Neural progenitor cell (in vitro differentiated cells): ENCODE measurements around the gene SP7. TPM values are rescaled to one million over a fixed set of nuclear protein-coding genes. Genes with fewer than 3 reads are reported as not detected.

Experiments used
- DNase-seq: peaks from one replicate; pipeline ENCODE4 v3.0.0-alpha.2; 2016; ENCODE audit warnings: low spot score
- H2AFZ ChIP-seq: fragments of 200-600 bp; sonication (generic); replicated peaks from 2 replicates; pipeline ENCODE4 v1.6.1; 2016; ENCODE audit warnings: antibody characterized with exemption
- H3F3A ChIP-seq: fragments of 200-600 bp; sonication (generic); 2 replicates; pipeline ENCODE4 v1.6.1; 2016; ENCODE audit warnings: antibody characterized with exemption, low read depth
- H3K27ac ChIP-seq: fragments of 200-600 bp; sonication (generic); 2 replicates; pipeline ENCODE4 v1.5.1; 2016; ENCODE audit warnings: mild to moderate bottlenecking
- H3K27me3 ChIP-seq: fragments of 200-600 bp; sonication (generic); 2 replicates; pipeline ENCODE4 v1.6.1; 2016; ENCODE audit warnings: mild to moderate bottlenecking, moderate library complexity
- H3K36me3 ChIP-seq: fragments of 200-600 bp; sonication (generic); 2 replicates; pipeline ENCODE4 v1.5.1; 2016
- H3K4me1 ChIP-seq: fragments of 200-600 bp; sonication (generic); 2 replicates; pipeline ENCODE4 v1.6.1; 2016; ENCODE audit warnings: mixed run types
- H3K4me2 ChIP-seq: fragments of 200-600 bp; sonication (generic); 2 replicates; pipeline ENCODE4 v1.6.1; 2016
- H3K4me3 ChIP-seq: fragments of 200-600 bp; sonication (generic); 2 replicates; pipeline ENCODE4 v1.5.1; 2016
- H3K79me2 ChIP-seq: fragments of 200-600 bp; sonication (generic); 2 replicates; pipeline ENCODE4 v1.6.1; 2016; ENCODE audit warnings: low read depth
- H3K9ac ChIP-seq: fragments of 200-600 bp; sonication (generic); 2 replicates; pipeline ENCODE4 v1.6.1; 2016
- H3K9me3 ChIP-seq: fragments of 200-600 bp; sonication (generic); 2 replicates; pipeline ENCODE4 v1.5.1; 2016; ENCODE audit warnings: low read depth
- H4K20me1 ChIP-seq: fragments of 200-600 bp; sonication (generic); 2 replicates; pipeline ENCODE4 v1.6.1; 2016; ENCODE audit warnings: low read depth
- H3K27ac Mint-ChIP-seq: 3 replicates; pipeline ENCODE4 v1.8.0; 2021; ENCODE audit warnings: mixed read lengths
- H3K27me3 Mint-ChIP-seq: 2 replicates; pipeline ENCODE4 v1.8.0; 2022; ENCODE audit warnings: low read depth, mild to moderate bottlenecking, inconsistent platforms, moderate library complexity, mixed read lengths; ENCODE audit not compliant: insufficient read depth
- H3K36me3 Mint-ChIP-seq: 3 replicates; pipeline ENCODE4 v1.8.0; 2021; ENCODE audit warnings: mixed read lengths
- H3K4me1 Mint-ChIP-seq: 3 replicates; pipeline ENCODE4 v1.8.0; 2021; ENCODE audit warnings: mixed read lengths
- H3K4me3 Mint-ChIP-seq: 3 replicates; pipeline ENCODE4 v1.8.0; 2021; ENCODE audit warnings: mild to moderate bottlenecking, moderate library complexity, mixed read lengths
- H3K9me3 Mint-ChIP-seq: 3 replicates; pipeline ENCODE4 v1.8.0; 2020; ENCODE audit warnings: mixed read lengths
- CTCF ChIP-seq: fragments of 200-600 bp; sonication (generic); IDR thresholded peaks from 2 replicates; pipeline ENCODE4 v1.5.1; 2017; ENCODE audit warnings: antibody characterized with exemption, mild to moderate bottlenecking
- EZH2 ChIP-seq: fragments of 200-600 bp; sonication (generic); IDR thresholded peaks from 2 replicates; pipeline ENCODE4 v1.6.1; 2017; ENCODE audit warnings: antibody characterized with exemption, mild to moderate bottlenecking, moderate library complexity
- EZH2phosphoT487 ChIP-seq: fragments of 200-600 bp; sonication (generic); IDR thresholded peaks from 2 replicates; pipeline ENCODE4 v1.6.1; 2017; ENCODE audit warnings: antibody characterized with exemption
- total RNA-seq: library from RNA; depleted of rRNA; stranded (reverse); fragments of >200 nt; gene quantifications from 2 replicates; pipeline ENCODE4 v1.2.3, GENCODE V29; 2015; ENCODE audit warnings: low replicate concordance

Gene SP7
- total RNA-seq, 1 donor from 2014 or later: 0.90 TPM

- H3K36me3 Mint-ChIP-seq: peaks cover 34% of the 10 kb centered on the region
Observed at GRCh38 chr12:53295891-53296219, 40.3 kb downstream of the SP7 start.

DNA sequence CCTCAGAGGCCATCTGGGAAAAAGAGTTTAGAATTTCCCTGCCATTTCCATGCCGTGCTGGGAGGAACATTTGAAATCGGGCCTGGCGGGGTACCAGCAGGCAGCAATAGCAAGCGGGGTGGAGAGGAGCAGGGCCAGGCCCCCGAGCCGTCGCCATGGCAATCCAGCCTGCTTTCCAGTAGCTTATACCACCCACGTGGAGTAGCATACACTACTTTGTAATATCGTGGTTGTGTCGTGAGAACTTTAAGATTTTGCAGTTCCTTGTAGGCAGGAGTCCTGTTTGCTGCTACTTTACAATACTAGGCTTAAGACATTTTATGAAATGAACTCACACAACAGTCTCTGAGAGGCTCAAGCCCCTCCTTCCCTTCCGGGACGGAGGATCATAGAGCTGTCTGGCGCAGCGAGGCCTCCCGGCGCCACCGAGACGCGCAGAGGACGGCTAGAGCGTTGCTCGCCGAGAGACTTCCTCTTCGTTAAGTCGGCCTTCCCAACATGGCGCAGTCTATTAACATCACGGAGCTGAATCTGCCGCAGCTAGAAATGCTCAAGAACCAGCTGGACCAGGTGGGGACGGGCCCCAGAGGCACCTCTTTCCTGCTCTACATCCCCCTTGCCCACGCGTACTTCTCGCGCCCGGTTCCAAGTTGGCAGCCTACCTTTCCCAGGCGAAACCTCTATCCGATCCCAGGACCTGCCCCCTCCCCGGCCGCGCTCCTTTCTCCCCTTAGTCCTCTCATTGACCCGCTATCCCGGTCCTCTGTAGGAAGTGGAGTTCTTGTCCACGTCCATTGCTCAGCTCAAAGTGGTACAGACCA is 40.9 kb downstream of the SP7 start, which contains the start of gene PFDN5:
Gene PFDN5, plus strand, starts transcription at position 473 of the 821 bp plus-strand sequence. Its CDS starts 26 bp downstream, at position 499.
- H3K9ac ChIP-seq: peak within 1 kb of the TSS; percentile 66
- peak within 1 kb of the TSS; percentile 98 for H3K27ac Mint-ChIP-seq
- H3K4me1 Mint-ChIP-seq: peaks cover 39% of the 10 kb centered on the region
- no peak for TF ChIP-seq EZH2
- TF ChIP-seq EZH2phosphoT487: no peak
- no peak for TF ChIP-seq CTCF
- peaks cover 3% of the 10 kb centered on the region for H4K20me1 ChIP-seq
- peak within 1 kb of the TSS; percentile 100 for H3K4me3 Mint-ChIP-seq
- H3K79me2 ChIP-seq: peaks cover 37% of the 10 kb centered on the region
- H3K27me3 Mint-ChIP-seq: peaks cover 8% of the 10 kb centered on the region
- H3F3A ChIP-seq: peaks cover 63% of the 10 kb centered on the region
- H3K4me3 ChIP-seq: peak within 1 kb of the TSS; percentile 71
- peaks cover 16% of the 10 kb centered on the region for H3K4me1 ChIP-seq
- H3K4me2 ChIP-seq: peak within 1 kb of the TSS; percentile 91
- no peaks in the 10 kb centered on the region for H3K9me3 Mint-ChIP-seq
- peaks cover 33% of the 10 kb centered on the region for H3K36me3 Mint-ChIP-seq
- no peaks in the 10 kb centered on the region for H3K9me3 ChIP-seq
- H3K27me3 ChIP-seq: no peaks in the 10 kb centered on the region
- peak; percentile 92 for DNase-seq
- peak within 1 kb of the TSS; percentile 79 for H2AFZ ChIP-seq
- no peak within 1 kb of the TSS for H3K27ac ChIP-seq
- no peaks in the 10 kb centered on the region for H3K36me3 ChIP-seq

More at GRCh38 chr12:53295891-53296219, 40.3 kb downstream of the SP7 start:
- Histone ChIP-seq H3K79me2 (peaks cover 43% of the 10 kb centered on the region), H3K27me3 (no peaks in the 10 kb centered on the region), H2AFZ (peak overlapping the region; percentile 79), H3K9ac (peak overlapping the region; percentile 66), H3F3A (peaks cover 63% of the 10 kb centered on the region), H3K27ac (no peak overlapping the region), H3K4me2 (peak overlapping the region; percentile 91), H3K9me3 (no peaks in the 10 kb centered on the region), H3K4me3 (peak overlapping the region; percentile 71), H3K4me1 (peaks cover 19% of the 10 kb centered on the region), H4K20me1 (peaks cover 3% of the 10 kb centered on the region), H3K36me3 (no peaks in the 10 kb centered on the region)
- peak overlapping the region; percentile 98 for H3K27ac Mint-ChIP-seq
- no peak for TF ChIP-seq EZH2
- no peak for TF ChIP-seq CTCF
- TF ChIP-seq EZH2phosphoT487: no peak
- H3K27me3 Mint-ChIP-seq: peaks cover 8% of the 10 kb centered on the region
- no peak for DNase-seq
- peak overlapping the region; percentile 100 for H3K4me3 Mint-ChIP-seq
- H3K9me3 Mint-ChIP-seq: no peaks in the 10 kb centered on the region
- H3K4me1 Mint-ChIP-seq: peaks cover 44% of the 10 kb centered on the region

DNA sequence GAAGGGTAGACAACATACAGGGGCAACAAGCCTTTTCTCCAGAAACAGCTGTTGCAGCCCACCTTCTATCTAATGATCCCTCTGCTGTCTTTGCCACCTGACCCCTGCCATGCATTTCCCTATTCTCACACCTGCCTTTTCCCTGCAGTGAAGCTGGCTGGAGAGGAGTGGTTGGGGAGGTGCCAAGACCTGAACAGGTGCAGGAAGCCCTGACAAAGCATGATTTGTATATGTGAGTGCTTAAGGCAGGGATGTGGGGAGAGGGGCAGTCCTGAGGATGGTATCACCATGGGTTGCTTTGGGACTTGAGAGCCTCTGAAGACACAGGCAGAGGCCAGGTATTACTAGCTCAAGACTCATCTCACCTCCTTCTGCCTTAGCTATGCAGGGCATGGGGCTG is 43.7 kb downstream of the SP7 start:
- peaks cover 43% of the 10 kb centered on the region for H3K36me3 Mint-ChIP-seq
- Histone ChIP-seq H3K4me2 (no peak overlapping the region), H3K9me3 (no peaks in the 10 kb centered on the region)

More for the DNA sequence above, 43.7 kb downstream of the SP7 start:
- no peak for DNase-seq
- H3K27ac Mint-ChIP-seq: no peak overlapping the region
- peaks cover 3% of the 10 kb centered on the region for H4K20me1 ChIP-seq
- no peak overlapping the region for H3K27ac ChIP-seq
- H3F3A ChIP-seq: peaks cover 34% of the 10 kb centered on the region
- H3K36me3 ChIP-seq: no peaks in the 10 kb centered on the region
- peaks cover 8% of the 10 kb centered on the region for H3K27me3 Mint-ChIP-seq
- no peak overlapping the region for H2AFZ ChIP-seq
- no peak overlapping the region for H3K4me3 ChIP-seq
- H3K4me1 Mint-ChIP-seq: peaks cover 25% of the 10 kb centered on the region
- H3K4me3 Mint-ChIP-seq: no peak overlapping the region
- H3K9me3 Mint-ChIP-seq: no peaks in the 10 kb centered on the region
- peaks cover 10% of the 10 kb centered on the region for H3K4me1 ChIP-seq
- TF ChIP-seq EZH2 (no peak), EZH2phosphoT487 (no peak), CTCF (no peak)
- H3K79me2 ChIP-seq: peaks cover 21% of the 10 kb centered on the region
- no peaks in the 10 kb centered on the region for H3K27me3 ChIP-seq
- no peak overlapping the region for H3K9ac ChIP-seq
